Measurements from ENCODE around the gene LPIN1. TPM values are rescaled to one million over a fixed set of nuclear protein-coding genes. Genes with fewer than 3 reads are reported as not detected.

Gene LPIN1
- total and polyA plus RNA-seq, 2 of the 13 experiments (the other 11 are each of a cell fraction or from before 2014, with no cell fraction given): 9.7 to 19.4 TPM

- TF ChIP-seq SOX13 (IDR thresholded peaks at IDR 0.05): peak; percentile 50
- peak in 1 of 2 experiments; percentile 88; a peak in 2 of 4 replicates for TF ChIP-seq SOX13 (CRISPR knock-in tag; conservative IDR thresholded peaks at IDR 0.05 in 1 of 2, IDR thresholded peaks at IDR 0.05 in 1 of 2)
- peak; percentile 60 for TF ChIP-seq PATZ1 (CRISPR knock-in tag; IDR thresholded peaks at IDR 0.05)
- TF ChIP-seq ZNF513 (CRISPR knock-in tag; conservative IDR thresholded peaks at IDR 0.05): no peak
- TF ChIP-seq ZBTB44 (CRISPR knock-in tag; IDR thresholded peaks at IDR 0.05): no peak
- no peak for TF ChIP-seq ZBTB40 (IDR thresholded peaks at IDR 0.05)
- TF ChIP-seq ZBTB40 (CRISPR knock-in tag; IDR thresholded peaks at IDR 0.05): peak; percentile 78
- 0 out of 2 replicates have a peak, but pooled peaks have one; percentile 55 for TF ChIP-seq FIP1L1 (IDR thresholded peaks at IDR 0.05; ENCODE audit: borderline replicate concordance, insufficient read depth, low read depth, low read length)
- no peak for TF ChIP-seq ZFP1 (CRISPR knock-in tag; IDR thresholded peaks at IDR 0.05)
- no peak for TF ChIP-seq MNT (IDR thresholded peaks at IDR 0.05)
- no peak for TF ChIP-seq ZBTB1 (CRISPR knock-in tag; IDR thresholded peaks at IDR 0.05; ENCODE audit: borderline replicate concordance)
- peak; percentile 76 for TF ChIP-seq YY1 (IDR thresholded peaks at IDR 0.05; ENCODE audit: insufficient read depth, insufficient replicate concordance, low read depth, low read length)
These were observed 83.7 kb downstream of the LPIN1 start (continued) for GRCh38 chr2:11829947-11830707.
